Heart right ventricle (tissue), 16 donors: ENCODE results near the gene ZNF646. TPM values are rescaled to one million over a fixed set of nuclear protein-coding genes. Genes with fewer than 3 reads are reported as not detected.

ENCODE experiments used
- ATAC-seq, 8 donors: fragments of 200-7000 bp; cut with Tn5 transposase; one replicate each; pipeline ENCODE4 v1.9.1; 2020; ENCODE audit warnings: mild to moderate bottlenecking in 8 of 8, moderate library complexity in 8 of 8, moderate number of reproducible peaks in 1 of 8
- DNase-seq, 2 donors: peaks; one replicate each; pipeline ENCODE4 v3.0.0-alpha.2; 2020
- H3K27ac ChIP-seq, 10 donors: fragments of 200-600 bp; sonication (generic) in 2 of 10; one replicate each; pipeline versions ENCODE4 v1.5.0 to v1.8.0; 2020 to 2022; ENCODE audit warnings: mild to moderate bottlenecking in 3 of 10
- H3K27me3 ChIP-seq, 7 donors: fragments of 200-600 bp; one replicate each; pipeline ENCODE4 v1.8.0; 2021 to 2022; ENCODE audit warnings: mild to moderate bottlenecking in 2 of 7
- H3K36me3 ChIP-seq, 9 donors: fragments of 200-600 bp; sonication (generic) in 1 of 9; one replicate each; pipeline versions ENCODE4 v1.5.0 to v1.8.0; 2020 to 2022; ENCODE audit warnings: mild to moderate bottlenecking in 2 of 9
- H3K4me1 ChIP-seq, 9 donors: fragments of 200-600 bp; sonication (generic) in 1 of 9; one replicate each; pipeline versions ENCODE4 v1.5.0 to v1.8.0; 2020 to 2022; ENCODE audit warnings: mild to moderate bottlenecking in 4 of 9
- H3K4me3 ChIP-seq, 10 donors: fragments of 200-600 bp; sonication (generic) in 2 of 10; one replicate each; pipeline versions ENCODE4 v1.5.0 to v1.8.0; 2020 to 2022; ENCODE audit warnings: mild to moderate bottlenecking in 7 of 10, moderate library complexity in 2 of 10
- H3K9me3 ChIP-seq, 11 donors: fragments of 200-600 bp in 10 of 11; sonication (generic) in 2 of 11; one replicate each; pipeline versions ENCODE4 v1.5.0 to v1.8.0; 2013 to 2022; ENCODE audit warnings: mild to moderate bottlenecking in 2 of 11, control low read depth in 1 of 11, moderate library complexity in 1 of 11
- WGBS, 2 donors: extraction: QIAGEN DNeasy Blood & Tissue Kit; methylation state at CpG; one replicate each; pipeline ENCODE4 v1.1.7; 2013; ENCODE audit warnings: inconsistent platforms in 1 of 2; 5-methylcytosine and 5-hydroxymethylcytosine counted together
- intact Hi-C, 10 donors: fragments of 100-400 bp; cut with DNase I; formaldehyde crosslinking; loops; one replicate each; pipeline versions ENCODE4 v1.11.1 to v1.14.2; 2022
- polyA plus RNA-seq, 2 donors: library from polyadenylated mRNA; stranded (reverse); fragments of 200-250 nt; gene quantifications; one replicate each; pipeline ENCODE4 v1.2.3, GENCODE V29; 2013
- total RNA-seq, 10 donors: library from RNA; stranded (reverse); fragmentation: NEBNext Ultra II Directional in 3 of 10; extraction: Animal tissue kit (Norgen Biotek cat#: 25700) in 3 of 10; gene quantifications; one replicate each; pipeline versions ENCODE4 v1.2.1 to v1.2.4, GENCODE V29; 2021 to 2023
- TF ChIP-seq, protein P1 (sequence below), 9 donors: fragments of 200-600 bp; sonication (generic) in 2 of 9; IDR thresholded peaks; one replicate each; pipeline versions ENCODE4 v1.5.0 to v1.8.0; 2021 to 2022; ENCODE audit warnings: antibody characterized with exemption in 9 of 9, mild to moderate bottlenecking in 5 of 9, moderate library complexity in 1 of 9
- donor health status: Arrhythmogenic right ventricular cardiomyopathy.
- donor health status: ischemic (EF 13 %, LVEDD 7.1; RV severe dilation, severe dysfunction).
- donor health status: healthy with polysubstance abuse.
- donor health status: DM: no; HTN: yes; CAD: no.
- donor health status: DM: no; HTN: no; CAD: no.
- donor health status: ischemic (EF 25% LVEDD 6.9; RV normal size, moderate dysfunction).
- donor health status: ischemic (EF 25% LVEDD 5.7; RV mildly dilated, moderate dysfunction).
- donor health status: healthy.
- donor health status: DM: yes; HTN: yes; CAD: no.
- donor health status: Ischemic cardiomyopathy.
- donor health status: ischemic (EF 35%, LVEDD 5.7; RV mildly dilated, moderate dysfunction).
- donor health status: nonischemic (EF 11% LVEDD 7.7; RV severe dilation, severe dysfunction).
- donor health status: DM: yes; HTN: yes; CAD: no.
- donor health status: PGD.
- donor health status: ischemic (EF 29% LVEDD 5.4; RV normal size, mild dysfunction).
- donor health status: nonischemic (EF 23%, LVEDD 6.1; RV moderate dilation, normal function).

Gene ZNF646
- total and polyA plus RNA-seq, 12 donors, result 2.7 to 12.0 (median 8.4) TPM

- peak overlapping the region; percentile 85 to 99 (median 96) for H3K27ac ChIP-seq
- H3K27me3 ChIP-seq, result no peaks in the 10 kb centered on the region
- ATAC-seq, result peak in 1 of 8 donors; percentile 1
- intact Hi-C loops, result loop anchor here in 5 of 10 donors (2.0 to 5.0 kb wide), 3 partner anchors 33 to 37 kb away; partner anchors contain the start of genes ZNF646 (in 1 of the 5) and ZNF668 (in 1 of the 5)
- peaks cover 19 to 54% (median 36%) of the 10 kb centered on the region in 9 donors for H3K4me1 ChIP-seq
- no peaks in the 10 kb centered on the region for H3K9me3 ChIP-seq
- peaks cover 0 to 42% (median 30%) of the 10 kb centered on the region in 9 donors for H3K36me3 ChIP-seq
- 36 to 38% methylated on average over 53 to 57 of the region's 57 CpGs for WGBS, 2 donors
- TF ChIP-seq, protein P1, sequence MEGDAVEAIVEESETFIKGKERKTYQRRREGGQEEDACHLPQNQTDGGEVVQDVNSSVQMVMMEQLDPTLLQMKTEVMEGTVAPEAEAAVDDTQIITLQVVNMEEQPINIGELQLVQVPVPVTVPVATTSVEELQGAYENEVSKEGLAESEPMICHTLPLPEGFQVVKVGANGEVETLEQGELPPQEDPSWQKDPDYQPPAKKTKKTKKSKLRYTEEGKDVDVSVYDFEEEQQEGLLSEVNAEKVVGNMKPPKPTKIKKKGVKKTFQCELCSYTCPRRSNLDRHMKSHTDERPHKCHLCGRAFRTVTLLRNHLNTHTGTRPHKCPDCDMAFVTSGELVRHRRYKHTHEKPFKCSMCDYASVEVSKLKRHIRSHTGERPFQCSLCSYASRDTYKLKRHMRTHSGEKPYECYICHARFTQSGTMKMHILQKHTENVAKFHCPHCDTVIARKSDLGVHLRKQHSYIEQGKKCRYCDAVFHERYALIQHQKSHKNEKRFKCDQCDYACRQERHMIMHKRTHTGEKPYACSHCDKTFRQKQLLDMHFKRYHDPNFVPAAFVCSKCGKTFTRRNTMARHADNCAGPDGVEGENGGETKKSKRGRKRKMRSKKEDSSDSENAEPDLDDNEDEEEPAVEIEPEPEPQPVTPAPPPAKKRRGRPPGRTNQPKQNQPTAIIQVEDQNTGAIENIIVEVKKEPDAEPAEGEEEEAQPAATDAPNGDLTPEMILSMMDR (IDR thresholded peaks at IDR 0.05), result no peak
- no peak for DNase-seq
- peak overlapping the region; percentile 81 to 100 (median 98) for H3K4me3 ChIP-seq
These were observed 34.8 kb downstream of the ZNF646 start for GRCh38 chr16:31108794-31109558.

- Histone ChIP-seq H3K4me3 (peak overlapping the region in 5 of 10 donors; percentile 98 to 100 (median 99)), H3K36me3 (peaks cover 0 to 42% (median 30%) of the 10 kb centered on the region in 9 donors), H3K27ac (peak overlapping the region in 2 of 10 donors; percentile 98 to 99), H3K27me3 (no peaks in the 10 kb centered on the region), H3K4me1 (peaks cover 19 to 61% (median 40%) of the 10 kb centered on the region in 9 donors), H3K9me3 (no peaks in the 10 kb centered on the region)
- 91 to 94% methylated on average over 12 of the region's 12 CpGs for WGBS, 2 donors
- ATAC-seq (no peak), DNase-seq (no peak)
- intact Hi-C loops, result loop anchor here in 6 of 10 donors (2.0 to 10.0 kb wide), 4 partner anchors 33 to 345 kb away; partner anchors contain the start of genes ARMC5 (in 1 of the 6), ZNF646 (in 1 of the 6) and ZNF668 (in 1 of the 6)
- TF ChIP-seq, protein P1 (IDR thresholded peaks at IDR 0.05), result no peak
These were observed 35.4 kb downstream of the ZNF646 start for GRCh38 chr16:31109622-31110021.

GRCh38 chr16:31110106-31111034 is 36.1 kb downstream of the ZNF646 start:
- 89 to 92% methylated on average over 26 of the region's 26 CpGs for WGBS, 2 donors
- H3K4me3 ChIP-seq, result no peak overlapping the region
- peaks cover 0 to 42% (median 30%) of the 10 kb centered on the region in 9 donors for H3K36me3 ChIP-seq
- no peaks in the 10 kb centered on the region for H3K9me3 ChIP-seq
- TF ChIP-seq, protein P1 (IDR thresholded peaks at IDR 0.05), result no peak
- intact Hi-C loops, result loop anchor here in 1 of 10 donors (10.0 kb wide), 1 partner anchor 344 kb away; the partner anchor contains the start of gene ARMC5
- H3K27me3 ChIP-seq, result no peaks in the 10 kb centered on the region
- no peak overlapping the region for H3K27ac ChIP-seq
- no peak for ATAC-seq
- no peak for DNase-seq
- H3K4me1 ChIP-seq, result peaks cover 19 to 66% (median 40%) of the 10 kb centered on the region in 9 donors
